ENCODE results near the gene NVL.
A peak's percentile ranks its signal among the peaks of the same experiment; 100 is the strongest.

- TF ChIP-seq CTCF (IDR thresholded peaks at IDR 0.05; ENCODE audit: low read depth, low read length) (no peak), POLR2A (IDR thresholded peaks at IDR 0.05; ENCODE audit: extremely low read depth, insufficient read length) (peak; percentile 33)
These were observed at the start of gene NVL for GRCh38 chr1:224329842-224330753.

Data from NB4 (cell line).